Retinal pigment epithelial cell (primary cell): ENCODE data around the gene MDFIC.
A peak's percentile ranks its signal among the peaks of the same experiment; 100 is the strongest.

Experiments
- DNase-seq: peaks from one replicate; pipeline ENCODE4 v3.0.0-alpha.2; 2010; ENCODE audit warnings: low read depth
- H3K4me3 ChIP-seq: 2 replicates; pipeline ENCODE4 v1.5.1; 2011; ENCODE audit warnings: mild to moderate bottlenecking, low read length, control low read depth, moderate library complexity
- CTCF ChIP-seq: conservative IDR thresholded peaks from 2 replicates; pipeline ENCODE4 v1.5.1; 2011; ENCODE audit warnings: low read depth, low read length, control low read depth, inconsistent platforms

Gene MDFIC

GRCh38 chr7:114924038-114924712 is 2.3 kb downstream of the MDFIC start:
- TF ChIP-seq CTCF, result no peak
- DNase-seq, result no peak
- no peak overlapping the region for H3K4me3 ChIP-seq

- no peak overlapping the region for H3K4me3 ChIP-seq
- DNase-seq, result no peak
- no peak for TF ChIP-seq CTCF
Observed at GRCh38 chr7:114925434-114925833, 3.5 kb downstream of the MDFIC start.

GRCh38 chr7:114928060-114928459 is 6.2 kb downstream of the MDFIC start:
- DNase-seq, result no peak
- no peak for TF ChIP-seq CTCF
- H3K4me3 ChIP-seq, result no peak overlapping the region

GRCh38 chr7:114929570-114929969 is 7.7 kb downstream of the MDFIC start:
- no peak for DNase-seq
- no peak overlapping the region for H3K4me3 ChIP-seq
- peak; percentile 26 for TF ChIP-seq CTCF

- DNase-seq, result no peak
- no peak overlapping the region for H3K4me3 ChIP-seq
- no peak for TF ChIP-seq CTCF
Observed at GRCh38 chr7:114930107-114930661, 8.3 kb downstream of the MDFIC start.

GRCh38 chr7:114930829-114931655 is 9.1 kb downstream of the MDFIC start:
- no peak for DNase-seq
- no peak overlapping the region for H3K4me3 ChIP-seq
- no peak for TF ChIP-seq CTCF
